Spleen (tissue), 11 donors: Measurements from ENCODE around the gene SUMO2. TPM values are rescaled to one million over a fixed set of nuclear protein-coding genes. Genes with fewer than 3 reads are reported as not detected.
"Not testable (repeated sequence)": the region's sequence is repeated elsewhere in the genome, so short reads cannot be mapped to it uniquely, and the experiment has no call there.

ENCODE experiments used
- DNase-seq: peaks from one replicate; pipeline ENCODE4 v3.0.0-alpha.2; 2020
- H3K27ac ChIP-seq, 8 donors: fragments of 200-600 bp; sonication (generic) in 7 of 8; 1 replicate in 4 of 8; 2 replicates in 4 of 8; pipeline versions ENCODE4 v1.5.0 to v1.8.0; 2016 to 2021; ENCODE audit warnings: inconsistent platforms in 4 of 8, mild to moderate bottlenecking in 4 of 8, moderate library complexity in 1 of 8
- H3K27me3 ChIP-seq, 7 donors: fragments of 200-600 bp; sonication (generic) in 6 of 7; replicated peaks in 1 of 7; 1 replicate in 4 of 7; 2 replicates in 3 of 7; pipeline versions ENCODE4 v1.5.0 to v1.8.0; 2016 to 2021; ENCODE audit warnings: inconsistent platforms in 3 of 7, mild to moderate bottlenecking in 1 of 7
- H3K36me3 ChIP-seq, 6 donors: fragments of 200-600 bp; sonication (generic) in 5 of 6; 1 replicate in 4 of 6; 2 replicates in 2 of 6; pipeline versions ENCODE4 v1.5.0 to v1.8.0; 2016 to 2021; ENCODE audit warnings: inconsistent platforms in 2 of 6
- H3K4me1 ChIP-seq, 6 donors: fragments of 200-600 bp; sonication (generic) in 5 of 6; 1 replicate in 3 of 6; 2 replicates in 3 of 6; pipeline versions ENCODE4 v1.5.0 to v1.8.0; 2016 to 2021; ENCODE audit warnings: inconsistent platforms in 3 of 6
- H3K4me3 ChIP-seq, 8 donors: fragments of 200-600 bp; sonication (generic) in 7 of 8; 1 replicate in 4 of 8; 2 replicates in 4 of 8; pipeline versions ENCODE4 v1.5.0 to v1.8.0; 2016 to 2021; ENCODE audit warnings: inconsistent platforms in 4 of 8, mild to moderate bottlenecking in 4 of 8, moderate library complexity in 2 of 8
- H3K9me3 ChIP-seq, 8 donors: fragments of 200-600 bp; sonication (generic) in 7 of 8; 1 replicate in 4 of 8; 2 replicates in 4 of 8; pipeline versions ENCODE4 v1.5.0 to v1.8.0; 2016 to 2021; ENCODE audit warnings: inconsistent platforms in 4 of 8
- POLR2A ChIP-seq, 3 donors: fragments of 450-650 bp; IDR thresholded peaks; one replicate each; pipeline ENCODE4 v1.5.1; 2017; ENCODE audit warnings: antibody characterized with exemption in 3 of 3, mild to moderate bottlenecking in 1 of 3
- POLR2AphosphoS5 ChIP-seq, 3 donors: sonication (generic); formaldehyde crosslinking; IDR thresholded peaks; one replicate each; pipeline ENCODE4 v1.5.1; 2017; ENCODE audit warnings: antibody characterized with exemption in 3 of 3
- WGBS, 5 donors: extraction: QIAGEN DNeasy Blood & Tissue Kit in 3 of 5; methylation state at CpG; one replicate each; pipeline versions ENCODE4 v1.1.5 to v1.1.7; 2013 to 2018; 5-methylcytosine and 5-hydroxymethylcytosine counted together
- intact Hi-C: fragments of 100-400 bp; cut with DNase I; formaldehyde crosslinking; loops from one replicate; pipeline ENCODE4 v1.15.0; 2023; ENCODE audit warnings: low total_unique reads
- polyA plus RNA-seq, 3 donors: library from polyadenylated mRNA; stranded (reverse); fragments of 200-250 nt; gene quantifications; one replicate each; pipeline ENCODE4 v1.2.1, GENCODE V29; 2013
- total RNA-seq, 7 donors: library from RNA; depleted of rRNA in 3 of 7; stranded (reverse); fragments of >200 nt in 3 of 7; fragmentation: NEBNext Ultra II Directional in 4 of 7; extraction: Animal tissue kit (Norgen Biotek cat#: 25700) in 4 of 7; gene quantifications; one replicate each; pipeline versions ENCODE4 v1.1.0 to v1.2.1, GENCODE V29; 2016 to 2021
- TF ChIP-seq, protein P1 (sequence below), 11 experiments: fragments of 200-600 bp in 7 of 11; fragments of 450-650 bp in 4 of 11; sonication (generic) in 4 of 11; IDR thresholded peaks in 8 of 11; conservative IDR thresholded peaks in 3 of 11; 1 replicate in 7 of 11; 2 replicates in 4 of 11; pipeline versions ENCODE4 v1.4.0 to v1.8.0; 2016 to 2021; ENCODE audit warnings: antibody characterized with exemption in 11 of 11, inconsistent platforms in 4 of 11, mild to moderate bottlenecking in 1 of 11
- donor health status: healthy with polysubstance abuse.
- donor health status: DM: no; HTN: no; CAD: no; lungs with moderate emphysema.
- donor health status: DM: no; HTN: no; CAD: no.
- donor health status: Bipolar disorder and iron deficiency.
- donor health status: healthy.
- donor health status: DM: no; HTN: no; CAD: no.
- donor health status: DM: yes; HTN: yes; CAD: no.

SUMO2 gene
- total and polyA plus RNA-seq, 10 donors: 67.7 to 310 (median 122) TPM

DNA sequence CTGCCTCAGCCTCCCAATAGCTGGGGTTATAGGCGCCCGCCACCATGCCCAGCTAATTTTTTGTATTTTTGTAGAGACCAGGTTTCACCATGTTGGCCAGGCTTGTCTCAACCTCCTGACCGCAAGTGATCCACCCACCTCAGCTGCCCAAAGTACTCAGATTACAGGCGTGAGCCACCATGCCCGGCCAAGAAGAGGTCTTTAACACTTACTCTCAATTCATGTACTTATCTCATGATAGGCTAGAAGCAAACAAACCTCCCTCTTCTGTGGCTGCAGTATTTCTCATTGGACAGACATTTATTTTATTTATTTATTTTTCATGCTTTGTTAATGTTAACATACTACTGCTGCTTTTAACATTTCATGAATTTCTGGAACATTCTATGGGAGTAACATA lies 44.2 kb downstream of the SUMO2 start:
- Histone ChIP-seq H3K4me1 (peaks cover 0 to 18% (median 15%) of the 10 kb centered on the region in 6 donors), H3K36me3 (peaks cover 0 to 82% (median 10%) of the 10 kb centered on the region in 6 donors), H3K27ac (no peak overlapping the region), H3K9me3 (no peaks in the 10 kb centered on the region), H3K27me3 (no peaks in the 10 kb centered on the region), H3K4me3 (no peak overlapping the region)
- no peak for TF ChIP-seq POLR2AphosphoS5 (IDR thresholded peaks at IDR 0.05)
- TF ChIP-seq, protein P1, sequence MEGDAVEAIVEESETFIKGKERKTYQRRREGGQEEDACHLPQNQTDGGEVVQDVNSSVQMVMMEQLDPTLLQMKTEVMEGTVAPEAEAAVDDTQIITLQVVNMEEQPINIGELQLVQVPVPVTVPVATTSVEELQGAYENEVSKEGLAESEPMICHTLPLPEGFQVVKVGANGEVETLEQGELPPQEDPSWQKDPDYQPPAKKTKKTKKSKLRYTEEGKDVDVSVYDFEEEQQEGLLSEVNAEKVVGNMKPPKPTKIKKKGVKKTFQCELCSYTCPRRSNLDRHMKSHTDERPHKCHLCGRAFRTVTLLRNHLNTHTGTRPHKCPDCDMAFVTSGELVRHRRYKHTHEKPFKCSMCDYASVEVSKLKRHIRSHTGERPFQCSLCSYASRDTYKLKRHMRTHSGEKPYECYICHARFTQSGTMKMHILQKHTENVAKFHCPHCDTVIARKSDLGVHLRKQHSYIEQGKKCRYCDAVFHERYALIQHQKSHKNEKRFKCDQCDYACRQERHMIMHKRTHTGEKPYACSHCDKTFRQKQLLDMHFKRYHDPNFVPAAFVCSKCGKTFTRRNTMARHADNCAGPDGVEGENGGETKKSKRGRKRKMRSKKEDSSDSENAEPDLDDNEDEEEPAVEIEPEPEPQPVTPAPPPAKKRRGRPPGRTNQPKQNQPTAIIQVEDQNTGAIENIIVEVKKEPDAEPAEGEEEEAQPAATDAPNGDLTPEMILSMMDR (IDR thresholded peaks at IDR 0.05 in 8 of 11, conservative IDR thresholded peaks at IDR 0.05 in 3 of 11): no peak
- no peak for TF ChIP-seq POLR2A (IDR thresholded peaks at IDR 0.05)
- intact Hi-C loops: no loop called here
- 95 to 98% (median 95%) methylated on average over 5 of the region's 5 CpGs for WGBS, 5 donors
- DNase-seq: peak; percentile 12

DNA sequence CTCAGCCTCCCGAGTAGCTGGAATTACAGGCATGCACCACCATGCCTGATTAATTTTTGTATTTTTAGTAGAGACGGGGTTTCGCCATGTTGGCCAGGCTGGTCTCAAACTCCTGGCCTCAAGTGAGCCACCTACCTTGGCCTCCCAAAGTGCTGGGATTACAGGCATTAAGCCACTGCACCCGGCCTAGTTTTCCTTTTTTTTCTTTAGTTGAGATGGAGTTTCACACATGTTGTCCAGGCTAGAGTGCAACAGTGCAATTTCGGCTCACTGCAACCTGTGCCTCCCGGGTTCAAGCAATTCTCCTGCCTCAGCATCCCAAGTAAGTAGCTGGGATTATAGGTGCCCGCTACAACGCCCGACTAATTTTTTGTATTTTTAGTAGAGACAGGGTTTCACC lies 45.0 kb downstream of the SUMO2 start:
- Histone ChIP-seq H3K36me3 (peaks cover 0 to 74% (median 6%) of the 10 kb centered on the region in 6 donors), H3K4me1 (peaks cover 0 to 22% (median 16%) of the 10 kb centered on the region in 6 donors)
- H3K9me3 ChIP-seq, H3K4me3 ChIP-seq, H3K27ac ChIP-seq, DNase-seq, H3K27me3 ChIP-seq, intact Hi-C loops: not testable (repeated sequence)
- 92 to 99% (median 96%) methylated on average over 9 of the region's 9 CpGs for WGBS, 5 donors

DNA sequence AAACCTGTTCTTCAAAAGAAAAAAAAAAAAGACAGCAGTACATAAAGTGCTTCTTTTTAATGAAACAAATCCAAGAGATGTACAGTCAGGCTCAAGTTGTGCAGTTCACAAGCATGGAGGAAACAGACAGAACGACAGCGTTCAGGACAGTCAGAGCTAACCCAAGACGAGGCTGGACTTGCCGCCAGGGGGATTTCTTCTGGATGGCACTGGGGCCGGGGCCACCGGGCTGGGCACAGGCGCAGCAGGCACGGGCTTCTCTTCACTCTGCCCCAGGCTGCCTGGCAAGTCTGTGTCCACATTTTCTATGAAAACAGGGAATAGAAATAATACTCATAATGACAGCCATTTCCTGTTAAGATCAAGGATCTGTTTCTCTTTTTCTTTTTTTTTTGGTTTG lies 46.8 kb downstream of the SUMO2 start:
- TF ChIP-seq POLR2A (IDR thresholded peaks at IDR 0.05) (no peak), POLR2AphosphoS5 (IDR thresholded peaks at IDR 0.05) (no peak)
- TF ChIP-seq, protein P1 (IDR thresholded peaks at IDR 0.05 in 8 of 11, conservative IDR thresholded peaks at IDR 0.05 in 3 of 11): no peak
- intact Hi-C loops: no loop called here
- H3K36me3 ChIP-seq: peaks cover 0 to 57% (median 6%) of the 10 kb centered on the region in 6 donors
- H3K9me3 ChIP-seq: no peaks in the 10 kb centered on the region
- peak; percentile 36 for DNase-seq
- H3K27me3 ChIP-seq: no peaks in the 10 kb centered on the region
- H3K27ac ChIP-seq: no peak overlapping the region
- 82 to 93% (median 92%) methylated on average over 8 of the region's 8 CpGs for WGBS, 5 donors
- no peak overlapping the region for H3K4me3 ChIP-seq
- peaks cover 3 to 30% (median 19%) of the 10 kb centered on the region in 6 donors for H3K4me1 ChIP-seq

DNA sequence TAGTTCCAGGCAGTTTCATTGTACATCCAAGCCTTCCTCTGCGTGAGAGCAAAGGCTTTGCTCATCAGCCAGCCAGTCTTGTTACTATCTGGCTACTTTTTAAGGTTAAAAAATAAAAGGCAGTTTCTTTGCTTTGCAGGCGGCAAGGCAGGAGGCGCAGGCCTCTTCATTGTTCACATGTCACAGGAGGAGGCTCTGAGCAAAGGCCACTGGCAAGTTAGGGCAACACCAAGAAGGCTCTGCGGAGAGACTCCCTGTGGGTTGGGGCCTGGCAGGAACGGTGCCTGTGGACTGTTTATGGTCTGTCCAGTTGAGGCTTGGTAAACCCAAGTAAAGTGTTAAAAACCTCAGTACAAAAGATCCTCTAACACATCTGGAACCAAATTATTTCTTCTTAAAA lies 47.3 kb downstream of the SUMO2 start:
- Histone ChIP-seq H3K36me3 (peaks cover 0 to 53% (median 6%) of the 10 kb centered on the region in 6 donors), H3K27me3 (no peaks in the 10 kb centered on the region), H3K4me3 (no peak overlapping the region), H3K4me1 (peaks cover 7 to 30% (median 19%) of the 10 kb centered on the region in 6 donors), H3K27ac (no peak overlapping the region), H3K9me3 (no peaks in the 10 kb centered on the region)
- TF ChIP-seq POLR2AphosphoS5 (IDR thresholded peaks at IDR 0.05): no peak
- no peak for TF ChIP-seq POLR2A (IDR thresholded peaks at IDR 0.05)
- TF ChIP-seq, protein P1 (IDR thresholded peaks at IDR 0.05 in 8 of 11, conservative IDR thresholded peaks at IDR 0.05 in 3 of 11): no peak
- peak; percentile 52 for DNase-seq
- 89 to 97% (median 92%) methylated on average over 5 of the region's 5 CpGs for WGBS, 5 donors
- intact Hi-C loops: no loop called here

DNA sequence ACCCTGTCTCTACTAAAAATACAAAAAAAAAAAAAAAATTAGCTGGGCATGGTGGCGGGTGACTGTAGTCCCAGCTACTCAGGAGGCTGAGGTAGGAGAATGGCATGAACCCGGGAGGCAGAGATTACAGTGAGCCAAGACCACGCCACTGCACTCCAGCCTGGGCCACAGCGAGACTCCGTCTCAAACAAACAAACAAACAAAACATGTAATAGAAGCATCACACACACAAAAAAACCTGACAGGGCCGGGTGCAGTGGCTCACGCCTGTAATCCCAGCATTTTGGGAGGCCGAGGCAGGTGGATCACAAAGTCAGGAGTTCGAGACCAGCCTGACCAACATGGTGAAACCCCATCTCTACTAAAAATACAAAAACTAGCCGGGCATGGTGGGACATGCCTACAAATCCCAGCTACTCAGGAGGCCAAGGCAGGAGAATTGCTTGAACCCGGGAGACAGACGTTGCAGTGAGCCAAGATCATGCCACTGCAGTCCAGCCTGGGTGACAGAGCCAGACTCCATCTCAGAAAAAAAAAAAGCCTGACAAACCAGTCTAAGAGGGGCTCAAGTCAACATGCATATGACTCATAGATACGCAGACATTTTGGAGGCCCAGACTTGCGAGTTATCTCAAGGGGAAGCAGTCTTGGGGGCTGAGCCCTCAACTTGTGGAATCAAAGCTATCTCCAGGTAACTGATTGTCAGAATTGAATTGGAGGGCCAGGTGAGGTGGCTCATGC lies 49.0 kb downstream of the SUMO2 start:
- H3K9me3 ChIP-seq, H3K27me3 ChIP-seq, intact Hi-C loops, H3K27ac ChIP-seq, H3K4me3 ChIP-seq: not testable (repeated sequence)
- peaks cover 11 to 41% (median 27%) of the 10 kb centered on the region in 6 donors for H3K4me1 ChIP-seq
- 93 to 95% (median 95%) methylated on average over 14 of the region's 14 CpGs for WGBS, 5 donors
- peak; percentile 25 for DNase-seq
- peaks cover 0 to 54% (median 22%) of the 10 kb centered on the region in 6 donors for H3K36me3 ChIP-seq
